GM23248 (cell line): ENCODE measurements around the gene COMMD1. TPM values are rescaled to one million over a fixed set of nuclear protein-coding genes. Genes with fewer than 3 reads are reported as not detected.

Experiments
- DNase-seq: peaks from one replicate; pipeline ENCODE4 v3.0.0-alpha.2; 2015
- H2AFZ ChIP-seq: fragments of 200-600 bp; sonication (generic); 2 replicates; pipeline ENCODE4 v1.6.1; 2016; ENCODE audit warnings: antibody characterized with exemption
- H3F3A ChIP-seq: fragments of 200-600 bp; sonication (generic); 2 replicates; pipeline ENCODE4 v1.6.1; 2016; ENCODE audit warnings: mild to moderate bottlenecking, antibody characterized with exemption, mixed run types; ENCODE audit not compliant: insufficient read depth
- H3K27ac ChIP-seq: fragments of 200-600 bp; sonication (generic); 2 replicates; pipeline ENCODE4 v1.5.1; 2016; ENCODE audit warnings: mild to moderate bottlenecking
- H3K27me3 ChIP-seq: fragments of 200-600 bp; sonication (generic); replicated peaks from 2 replicates; pipeline ENCODE4 v1.6.1; 2016; ENCODE audit warnings: mild to moderate bottlenecking; ENCODE audit not compliant: insufficient read depth
- H3K36me3 ChIP-seq: fragments of 200-600 bp; sonication (generic); 2 replicates; pipeline ENCODE4 v1.6.1; 2016; ENCODE audit warnings: low read depth, mild to moderate bottlenecking
- H3K4me1 ChIP-seq: fragments of 200-600 bp; sonication (generic); 2 replicates; pipeline ENCODE4 v1.6.1; 2016; ENCODE audit warnings: mild to moderate bottlenecking; ENCODE audit not compliant: insufficient read depth
- H3K4me2 ChIP-seq: fragments of 200-600 bp; sonication (generic); one replicate; pipeline ENCODE4 v1.6.1; 2016; ENCODE audit warnings: mild to moderate bottlenecking; ENCODE audit not compliant: unreplicated experiment
- H3K4me3 ChIP-seq: fragments of 200-600 bp; sonication (generic); 2 replicates; pipeline ENCODE4 v1.5.1; 2016; ENCODE audit warnings: mild to moderate bottlenecking
- H3K79me2 ChIP-seq: fragments of 200-600 bp; sonication (generic); 2 replicates; pipeline ENCODE4 v1.6.1; 2016; ENCODE audit warnings: mild to moderate bottlenecking; ENCODE audit not compliant: insufficient read depth
- H3K9ac ChIP-seq: fragments of 200-600 bp; sonication (generic); 2 replicates; pipeline ENCODE4 v1.6.1; 2016; ENCODE audit warnings: mild to moderate bottlenecking
- H3K9me2 ChIP-seq: fragments of 200-600 bp; sonication (generic); 2 replicates; pipeline ENCODE4 v1.6.1; 2016; ENCODE audit warnings: mixed run types, mild to moderate bottlenecking, moderate library complexity; ENCODE audit not compliant: insufficient read depth
- H3K9me3 ChIP-seq: fragments of 200-600 bp; sonication (generic); one replicate; pipeline ENCODE4 v1.6.1; 2017; ENCODE audit warnings: low read depth
- H4K20me1 ChIP-seq: fragments of 200-600 bp; sonication (generic); 2 replicates; pipeline ENCODE4 v1.6.0; 2016; ENCODE audit not compliant: insufficient read depth
- EZH2 ChIP-seq: fragments of 200-600 bp; sonication (generic); IDR thresholded peaks from 2 replicates; pipeline ENCODE4 v1.6.1; 2018; ENCODE audit warnings: antibody characterized with exemption, mild to moderate bottlenecking; ENCODE audit not compliant: insufficient read depth, poor library complexity, severe bottlenecking
- EZH2phosphoT487 ChIP-seq: fragments of 200-600 bp; sonication (generic); IDR thresholded peaks from 2 replicates; pipeline ENCODE4 v1.6.1; 2018; ENCODE audit warnings: antibody characterized with exemption, moderate library complexity, mild to moderate bottlenecking, low read depth; ENCODE audit not compliant: insufficient read depth
- WGBS, 2 experiments: methylation state at CpG; one replicate each; pipeline ENCODE4 v1.1.6; 2015 to 2017; ENCODE audit warnings: low lambda C conversion rate in 2 of 2, low coverage in 1 of 2; ENCODE audit errors: missing lambda C conversion rate in 2 of 2; 5-methylcytosine and 5-hydroxymethylcytosine counted together
- in situ Hi-C: fragments of 300-500 bp; cut with MboI; formaldehyde crosslinking; loops from 2 replicates; pipeline ENCODE4 v1.15.0; 2020
- polyA plus RNA-seq: library from polyadenylated mRNA; unstranded; fragments of >200 nt; fragmentation: Nextera tagmentation; extraction: Ambion mirVana; gene quantifications from 2 replicates; pipeline ENCODE4 v1.2.1, GENCODE V29; 2016
- total RNA-seq: library from RNA; depleted of rRNA; stranded (reverse); fragments of >200 nt; shearing (Covaris generic); gene quantifications from 2 replicates; pipeline ENCODE4 v1.2.3, GENCODE V29; 2014

The COMMD1 gene
- total and polyA plus RNA-seq, 2 experiments from 2014 or later, result 40.5 to 74.2 TPM

GRCh38 chr2:62074233-62074632, 168.8 kb downstream of the COMMD1 start:
- H3K9ac ChIP-seq, result no peak overlapping the region
- H3K4me3 ChIP-seq, result no peak overlapping the region
- peaks cover 5% of the 10 kb centered on the region; the same call in 1 of the 2 replicates for H3K4me1 ChIP-seq
- no peaks in the 10 kb centered on the region for H4K20me1 ChIP-seq
- H3K9me3 ChIP-seq, result no peaks in the 10 kb centered on the region
- no peaks in the 10 kb centered on the region for H3K36me3 ChIP-seq
- no peak overlapping the region for H3K27ac ChIP-seq
- H3K27me3 ChIP-seq, result no peaks in the 10 kb centered on the region
- H2AFZ ChIP-seq, result no peak overlapping the region
- H3K4me2 ChIP-seq, result no peak overlapping the region
- no peak for TF ChIP-seq EZH2phosphoT487
- TF ChIP-seq EZH2, result no peak
- no peaks in the 10 kb centered on the region for H3K9me2 ChIP-seq
- DNase-seq, result no peak
- in situ Hi-C loops, result no loop called here
- no peaks in the 10 kb centered on the region for H3K79me2 ChIP-seq
- 76 to 80% methylated on average over 2 of the region's 2 CpGs for WGBS, 2 experiments
- H3F3A ChIP-seq, result no peaks in the 10 kb centered on the region

DNA sequence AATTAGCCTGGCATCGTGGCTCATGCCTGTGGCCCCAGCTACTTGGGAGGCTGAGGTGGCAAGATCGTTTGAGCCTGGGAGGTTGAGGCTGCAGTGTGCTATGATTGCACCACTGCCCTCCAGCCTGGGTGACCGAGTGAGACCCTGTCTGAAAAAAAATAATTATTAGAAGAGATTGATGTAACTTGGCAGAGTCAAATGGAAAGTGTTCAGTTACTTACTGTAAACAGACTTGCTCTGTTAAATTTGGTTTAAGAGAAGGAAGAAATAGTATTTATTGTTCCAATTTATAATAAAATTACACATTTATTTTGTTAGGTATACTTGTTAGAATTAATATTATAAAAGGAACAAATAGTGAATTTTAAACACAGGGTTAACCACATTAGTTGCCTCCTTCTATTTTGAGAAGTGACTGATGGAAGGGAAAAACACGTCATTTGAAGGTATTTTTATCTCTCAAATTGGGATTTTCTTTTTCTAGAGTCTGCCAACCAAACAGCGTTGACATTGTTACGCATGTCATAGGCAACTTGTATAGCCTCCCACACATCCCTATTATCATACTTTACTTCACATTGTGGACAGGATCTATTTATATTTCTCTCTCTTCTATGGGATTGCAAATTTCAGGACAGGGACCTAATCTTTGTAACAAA, 171.6 kb downstream of the COMMD1 start:
- Histone ChIP-seq H3K27ac (no peak overlapping the region), H4K20me1 (no peaks in the 10 kb centered on the region), H3K79me2 (no peaks in the 10 kb centered on the region), H3K4me1 (no peaks in the 10 kb centered on the region), H2AFZ (no peak overlapping the region), H3K9me3 (no peaks in the 10 kb centered on the region), H3F3A (no peaks in the 10 kb centered on the region), H3K4me2 (no peak overlapping the region), H3K36me3 (no peaks in the 10 kb centered on the region), H3K9me2 (no peaks in the 10 kb centered on the region), H3K4me3 (no peak overlapping the region), H3K9ac (no peak overlapping the region), H3K27me3 (no peaks in the 10 kb centered on the region)
- 71 to 76% methylated on average over 6 of the region's 6 CpGs for WGBS, 2 experiments
- TF ChIP-seq EZH2 (no peak), EZH2phosphoT487 (no peak)
- in situ Hi-C loops, result no loop called here
- no peak for DNase-seq

GRCh38 chr2:62084801-62085200, 179.3 kb downstream of the COMMD1 start:
- Histone ChIP-seq H3F3A (no peaks in the 10 kb centered on the region), H3K4me3 (no peak overlapping the region), H2AFZ (no peak overlapping the region), H3K4me1 (no peaks in the 10 kb centered on the region), H3K27ac (no peak overlapping the region), H3K27me3 (no peaks in the 10 kb centered on the region), H3K9me3 (no peaks in the 10 kb centered on the region), H3K9ac (no peak overlapping the region), H3K9me2 (no peaks in the 10 kb centered on the region), H4K20me1 (no peaks in the 10 kb centered on the region), H3K79me2 (no peaks in the 10 kb centered on the region), H3K36me3 (no peaks in the 10 kb centered on the region), H3K4me2 (no peak overlapping the region)
- no peak for TF ChIP-seq EZH2
- no peak for TF ChIP-seq EZH2phosphoT487
- in situ Hi-C loops, result no loop called here
- 76 to 88% methylated on average over 1 of the region's 1 CpG for WGBS, 2 experiments
- no peak for DNase-seq

DNA sequence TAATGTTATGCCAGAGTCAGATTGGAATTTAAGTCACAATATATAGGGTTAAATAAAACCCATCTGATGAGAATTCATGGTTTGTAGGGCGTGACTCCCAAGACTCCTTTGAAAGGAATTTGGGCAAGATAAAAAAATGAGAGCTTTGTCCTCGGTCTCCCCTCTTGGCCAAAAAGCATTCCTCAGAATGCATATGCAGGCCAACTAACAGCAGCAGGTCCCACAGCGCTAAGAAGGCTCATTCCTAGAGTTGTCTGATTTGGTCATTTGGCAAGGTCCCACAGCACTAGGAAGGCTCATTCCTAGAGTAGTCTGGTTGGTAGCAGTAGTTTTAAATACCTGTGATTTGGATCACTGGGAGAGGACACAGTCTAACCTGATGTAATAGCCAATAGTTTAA, 184.2 kb downstream of the COMMD1 start:
- Histone ChIP-seq H3K9me2 (no peaks in the 10 kb centered on the region), H2AFZ (no peak overlapping the region), H3K9ac (no peak overlapping the region), H3K4me2 (no peak overlapping the region), H3K27me3 (no peaks in the 10 kb centered on the region), H3K9me3 (no peaks in the 10 kb centered on the region), H3F3A (no peaks in the 10 kb centered on the region), H3K27ac (no peak overlapping the region), H3K4me3 (no peak overlapping the region), H3K4me1 (no peaks in the 10 kb centered on the region), H3K36me3 (no peaks in the 10 kb centered on the region), H3K79me2 (no peaks in the 10 kb centered on the region), H4K20me1 (no peaks in the 10 kb centered on the region)
- WGBS, 2 experiments, result 97 to 98% methylated on average over 3 of the region's 3 CpGs
- no peak for DNase-seq
- in situ Hi-C loops, result no loop called here
- TF ChIP-seq EZH2, result no peak
- no peak for TF ChIP-seq EZH2phosphoT487
